Measurements from ENCODE around the gene MED27.

MED27 gene

DNA sequence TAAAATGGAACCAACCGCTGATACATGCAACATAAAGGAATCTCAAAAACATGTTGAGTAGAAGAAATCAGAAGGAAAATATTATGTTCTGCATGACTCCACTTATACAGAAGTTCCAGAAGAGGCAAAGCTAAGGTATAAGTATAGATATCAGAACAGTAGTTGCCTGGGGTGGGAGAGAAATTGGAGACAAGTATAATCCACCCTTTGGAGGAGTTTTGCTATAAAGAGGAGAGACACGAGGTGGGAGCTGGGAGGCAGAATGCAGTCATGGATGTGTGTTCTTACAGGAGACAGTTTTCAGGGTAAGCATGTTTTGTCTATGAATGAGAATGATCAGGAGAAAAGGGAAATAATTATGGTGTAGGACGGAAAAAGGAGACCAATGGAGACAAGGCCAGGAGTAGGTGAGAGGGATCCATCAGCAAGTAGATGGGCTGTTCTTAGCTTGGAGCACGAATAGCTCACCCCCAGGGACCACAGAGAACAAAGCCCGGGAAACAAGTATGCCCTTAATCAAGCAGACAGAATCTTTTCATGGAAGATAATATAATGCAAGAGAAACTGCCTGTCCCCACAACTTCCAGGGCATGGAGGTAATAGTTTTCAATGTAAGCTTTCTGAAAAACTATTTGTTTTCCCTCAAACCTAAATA lies 72.2 kb downstream of the MED27 start:
- H3K9me3 ChIP-seq (ENCODE audit: control insufficient read depth, insufficient read depth, low read depth, low read length), result no peaks in the 10 kb centered on the region
- H3K4me3 ChIP-seq (ENCODE audit: low read depth, low read length), result no peak overlapping the region
- no peak overlapping the region for H3K27ac ChIP-seq (ENCODE audit: extremely low read depth, low read depth, low read length)
- POLR2A ChIA-PET, result no interaction called here
- H3K4me1 ChIP-seq (ENCODE audit: control insufficient read depth, insufficient read depth, low read length), result peaks cover 5% of the 10 kb centered on the region; the same call in 1 of the 2 replicates
- no peaks in the 10 kb centered on the region for H3K36me3 ChIP-seq (ENCODE audit: control insufficient read depth in 2 of 2, insufficient read depth in 1 of 2, low read length in 2 of 2)
- TF ChIP-seq ZNF560 (tag by site-specific recombination; IDR thresholded peaks at IDR 0.05; ENCODE audit: borderline replicate concordance) (no peak), ZNF341 (tag by site-specific recombination; IDR thresholded peaks at IDR 0.05; ENCODE audit: low read depth) (peak; percentile 28; the same call in 1 of the 2 replicates), ZNF23 (tag by site-specific recombination; IDR thresholded peaks at IDR 0.05; ENCODE audit: borderline replicate concordance) (no peak), ZNF133 (tag by site-specific recombination; IDR thresholded peaks at IDR 0.05) (peak; percentile 99)
- TF ChIP-seq, protein P1, sequence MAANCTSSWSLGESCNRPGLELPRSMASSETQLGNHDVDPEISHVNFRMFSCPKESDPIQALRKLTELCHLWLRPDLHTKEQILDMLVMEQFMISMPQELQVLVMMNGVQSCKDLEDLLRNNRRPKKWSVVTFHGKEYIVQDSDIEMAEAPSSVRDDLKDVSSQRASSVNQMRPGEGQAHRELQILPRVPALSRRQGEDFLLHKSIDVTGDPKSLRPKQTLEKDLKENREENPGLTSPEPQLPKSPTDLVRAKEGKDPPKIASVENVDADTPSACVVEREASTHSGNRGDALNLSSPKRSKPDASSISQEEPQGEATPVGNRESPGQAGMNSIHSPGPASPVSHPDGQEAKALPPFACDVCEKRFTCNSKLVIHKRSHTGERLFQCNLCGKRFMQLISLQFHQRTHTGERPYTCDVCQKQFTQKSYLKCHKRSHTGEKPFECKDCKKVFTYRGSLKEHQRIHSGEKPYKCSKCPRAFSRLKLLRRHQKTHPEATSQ (tag by site-specific recombination; IDR thresholded peaks at IDR 0.05), result no peak
- CTCF ChIA-PET, result no interaction called here

- H3K9me3 ChIP-seq (ENCODE audit: control insufficient read depth, insufficient read depth, low read depth, low read length), result no peaks in the 10 kb centered on the region
- no peak overlapping the region for H3K27ac ChIP-seq (ENCODE audit: extremely low read depth, low read depth, low read length)
- POLR2A ChIA-PET, result no interaction called here
- TF ChIP-seq ZNF391 (tag by site-specific recombination; IDR thresholded peaks at IDR 0.05; ENCODE audit: borderline replicate concordance, low read depth) (no peak), FEZF1 (tag by site-specific recombination; IDR thresholded peaks at IDR 0.05) (peak; percentile 55), ZNF658 (tag by site-specific recombination; IDR thresholded peaks at IDR 0.05) (no peak), OSR2 (tag by site-specific recombination; IDR thresholded peaks at IDR 0.05) (0 out of 2 replicates have a peak, but pooled peaks have one; percentile 13), ZNF596 (tag by site-specific recombination; IDR thresholded peaks at IDR 0.05) (no peak)
- TF ChIP-seq, protein P2, sequence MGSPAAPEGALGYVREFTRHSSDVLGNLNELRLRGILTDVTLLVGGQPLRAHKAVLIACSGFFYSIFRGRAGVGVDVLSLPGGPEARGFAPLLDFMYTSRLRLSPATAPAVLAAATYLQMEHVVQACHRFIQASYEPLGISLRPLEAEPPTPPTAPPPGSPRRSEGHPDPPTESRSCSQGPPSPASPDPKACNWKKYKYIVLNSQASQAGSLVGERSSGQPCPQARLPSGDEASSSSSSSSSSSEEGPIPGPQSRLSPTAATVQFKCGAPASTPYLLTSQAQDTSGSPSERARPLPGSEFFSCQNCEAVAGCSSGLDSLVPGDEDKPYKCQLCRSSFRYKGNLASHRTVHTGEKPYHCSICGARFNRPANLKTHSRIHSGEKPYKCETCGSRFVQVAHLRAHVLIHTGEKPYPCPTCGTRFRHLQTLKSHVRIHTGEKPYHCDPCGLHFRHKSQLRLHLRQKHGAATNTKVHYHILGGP (tag by site-specific recombination; IDR thresholded peaks at IDR 0.05), result 0 out of 2 replicates have a peak, but pooled peaks have one; percentile 43
- CTCF ChIA-PET, result no interaction called here
- H3K4me1 ChIP-seq (ENCODE audit: control insufficient read depth, insufficient read depth, low read length), result peaks cover 5% of the 10 kb centered on the region; the same call in 1 of the 2 replicates
- H3K4me3 ChIP-seq (ENCODE audit: low read depth, low read length), result no peak overlapping the region
- no peaks in the 10 kb centered on the region for H3K36me3 ChIP-seq (ENCODE audit: control insufficient read depth in 2 of 2, insufficient read depth in 1 of 2, low read length in 2 of 2)
Observed at GRCh38 chr9:132006677-132007370, 72.8 kb downstream of the MED27 start.

- ChIA-PET CTCF (no interaction called here), POLR2A (no interaction called here)
- Histone ChIP-seq H3K36me3 (ENCODE audit: control insufficient read depth in 2 of 2, insufficient read depth in 1 of 2, low read length in 2 of 2) (no peaks in the 10 kb centered on the region), H3K4me1 (ENCODE audit: control insufficient read depth, insufficient read depth, low read length) (peaks cover 5% of the 10 kb centered on the region; the same call in 1 of the 2 replicates), H3K4me3 (ENCODE audit: low read depth, low read length) (no peak overlapping the region), H3K27ac (ENCODE audit: extremely low read depth, low read depth, low read length) (no peak overlapping the region), H3K9me3 (ENCODE audit: control insufficient read depth, insufficient read depth, low read depth, low read length) (no peaks in the 10 kb centered on the region)
- no peak for TF ChIP-seq ZNF221 (tag by site-specific recombination; IDR thresholded peaks at IDR 0.05; ENCODE audit: borderline replicate concordance)
- TF ChIP-seq, protein P3, sequence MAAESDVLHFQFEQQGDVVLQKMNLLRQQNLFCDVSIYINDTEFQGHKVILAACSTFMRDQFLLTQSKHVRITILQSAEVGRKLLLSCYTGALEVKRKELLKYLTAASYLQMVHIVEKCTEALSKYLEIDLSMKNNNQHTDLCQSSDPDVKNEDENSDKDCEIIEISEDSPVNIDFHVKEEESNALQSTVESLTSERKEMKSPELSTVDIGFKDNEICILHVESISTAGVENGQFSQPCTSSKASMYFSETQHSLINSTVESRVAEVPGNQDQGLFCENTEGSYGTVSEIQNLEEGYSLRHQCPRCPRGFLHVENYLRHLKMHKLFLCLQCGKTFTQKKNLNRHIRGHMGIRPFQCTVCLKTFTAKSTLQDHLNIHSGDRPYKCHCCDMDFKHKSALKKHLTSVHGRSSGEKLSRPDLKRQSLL (tag by site-specific recombination; IDR thresholded peaks at IDR 0.05), result no peak
- no peak for TF ChIP-seq PRDM6 (tag by site-specific recombination; IDR thresholded peaks at IDR 0.05)
- TF ChIP-seq ZNF202 (tag by site-specific recombination; IDR thresholded peaks at IDR 0.05; ENCODE audit: borderline replicate concordance), result no peak
- TF ChIP-seq, protein P4, sequence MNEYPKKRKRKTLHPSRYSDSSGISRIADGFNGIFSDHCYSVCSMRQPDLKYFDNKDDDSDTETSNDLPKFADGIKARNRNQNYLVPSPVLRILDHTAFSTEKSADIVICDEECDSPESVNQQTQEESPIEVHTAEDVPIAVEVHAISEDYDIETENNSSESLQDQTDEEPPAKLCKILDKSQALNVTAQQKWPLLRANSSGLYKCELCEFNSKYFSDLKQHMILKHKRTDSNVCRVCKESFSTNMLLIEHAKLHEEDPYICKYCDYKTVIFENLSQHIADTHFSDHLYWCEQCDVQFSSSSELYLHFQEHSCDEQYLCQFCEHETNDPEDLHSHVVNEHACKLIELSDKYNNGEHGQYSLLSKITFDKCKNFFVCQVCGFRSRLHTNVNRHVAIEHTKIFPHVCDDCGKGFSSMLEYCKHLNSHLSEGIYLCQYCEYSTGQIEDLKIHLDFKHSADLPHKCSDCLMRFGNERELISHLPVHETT (tag by site-specific recombination; IDR thresholded peaks at IDR 0.05), result no peak
- no peak for TF ChIP-seq ZNF660 (tag by site-specific recombination; IDR thresholded peaks at IDR 0.05)
- no peak for TF ChIP-seq ZBTB17 (tag by site-specific recombination; IDR thresholded peaks at IDR 0.05)
- no peak for TF ChIP-seq ZNF585B (tag by site-specific recombination; IDR thresholded peaks at IDR 0.05)
- TF ChIP-seq ZNF76 (tag by site-specific recombination; IDR thresholded peaks at IDR 0.05; ENCODE audit: borderline replicate concordance, low read depth), result no peak
- TF ChIP-seq ZNF155 (tag by site-specific recombination; IDR thresholded peaks at IDR 0.05), result no peak
- no peak for TF ChIP-seq SCRT2 (tag by site-specific recombination; IDR thresholded peaks at IDR 0.05)
Observed at GRCh38 chr9:132005899-132006298, 73.8 kb downstream of the MED27 start.

Data from HEK293 (cell line).